ENCODE measurements around the gene BDKRB2.

DNA sequence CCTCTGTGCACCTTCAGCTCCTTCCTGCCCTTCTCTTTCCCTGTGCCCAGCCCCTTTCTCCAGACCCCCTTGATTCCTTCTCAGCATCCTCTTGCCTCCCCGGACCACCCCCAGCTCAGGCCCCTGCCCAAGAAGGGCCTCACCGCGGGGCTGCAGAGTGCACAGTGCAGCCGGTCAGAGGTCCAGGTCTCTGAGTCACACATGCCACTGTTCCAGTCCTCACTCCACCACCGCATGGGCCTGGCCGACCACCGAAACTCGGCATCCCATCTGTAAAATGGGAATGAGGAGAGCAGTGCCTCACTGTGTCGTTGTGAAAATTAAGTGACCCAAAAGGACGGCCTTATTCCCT is 64.7 kb downstream of the BDKRB2 start:
- TF ChIP-seq REST (IDR thresholded peaks at IDR 0.05; ENCODE audit: insufficient read depth in 1 of 2, low read depth in 2 of 2, low read length in 2 of 2), result no peak
- TF ChIP-seq SIN3A (IDR thresholded peaks at IDR 0.05; ENCODE audit: borderline replicate concordance, insufficient read depth, low read length), result no peak
- TF ChIP-seq TAF1 (IDR thresholded peaks at IDR 0.05; ENCODE audit: borderline replicate concordance, insufficient read depth, low read length), result no peak
- no peak for TF ChIP-seq POLR2AphosphoS5 (IDR thresholded peaks at IDR 0.05; ENCODE audit: low read depth, low read length)
- no peak for TF ChIP-seq FOXP2 (optimal IDR thresholded peaks at IDR 0.05; ENCODE audit: borderline replicate concordance, extremely low read depth, extremely low read length, insufficient read depth)

Measured in PFSK-1 (cell line).